Hepatocyte (in vitro differentiated cells): ENCODE results near the gene GALNT15. TPM values are rescaled to one million over a fixed set of nuclear protein-coding genes. Genes with fewer than 3 reads are reported as not detected.

Experiments used
- DNase-seq: peaks from one replicate; pipeline ENCODE4 v3.0.0-alpha.2; 2016; ENCODE audit warnings: low spot score
- H2AFZ ChIP-seq: fragments of 200-600 bp; sonication (generic); 2 replicates; pipeline ENCODE4 v1.6.0; 2016; ENCODE audit warnings: antibody characterized with exemption, mild to moderate bottlenecking
- H3K27ac ChIP-seq: fragments of 200-600 bp; sonication (generic); 2 replicates; pipeline ENCODE4 v1.5.1; 2016; ENCODE audit warnings: mild to moderate bottlenecking
- H3K27me3 ChIP-seq: fragments of 200-600 bp; sonication (generic); 2 replicates; pipeline ENCODE4 v1.6.1; 2016
- H3K36me3 ChIP-seq: fragments of 200-600 bp; sonication (generic); replicated peaks from 2 replicates; pipeline ENCODE4 v1.5.1; 2016; ENCODE audit warnings: low read depth; ENCODE audit not compliant: insufficient read depth
- H3K4me1 ChIP-seq: fragments of 200-600 bp; sonication (generic); 2 replicates; pipeline ENCODE4 v1.5.1; 2016; ENCODE audit warnings: mild to moderate bottlenecking, moderate library complexity; ENCODE audit not compliant: insufficient read depth
- H3K4me2 ChIP-seq: fragments of 200-600 bp; sonication (generic); 2 replicates; pipeline ENCODE4 v1.6.0; 2016
- H3K4me3 ChIP-seq: fragments of 200-600 bp; sonication (generic); 2 replicates; pipeline ENCODE4 v1.5.1; 2016; ENCODE audit warnings: mild to moderate bottlenecking
- H3K79me2 ChIP-seq: fragments of 200-600 bp; sonication (generic); 2 replicates; pipeline ENCODE4 v1.6.0; 2017; ENCODE audit warnings: mild to moderate bottlenecking
- H3K9me2 ChIP-seq: fragments of 200-600 bp; sonication (generic); replicated peaks from 2 replicates; pipeline ENCODE4 v1.6.0; 2017; ENCODE audit warnings: mild to moderate bottlenecking; ENCODE audit not compliant: insufficient read depth
- H3K9me3 ChIP-seq: fragments of 200-600 bp; sonication (generic); 2 replicates; pipeline ENCODE4 v1.5.1; 2016; ENCODE audit warnings: low read depth, mild to moderate bottlenecking
- H4K20me1 ChIP-seq: fragments of 200-600 bp; sonication (generic); 2 replicates; pipeline ENCODE4 v1.6.0; 2016; ENCODE audit warnings: mild to moderate bottlenecking; ENCODE audit not compliant: insufficient read depth, poor library complexity, severe bottlenecking
- CTCF ChIP-seq: fragments of 200-600 bp; sonication (generic); IDR thresholded peaks from 2 replicates; pipeline ENCODE4 v1.5.1; 2016; ENCODE audit warnings: antibody characterized with exemption, mild to moderate bottlenecking; ENCODE audit not compliant: poor library complexity
- EZH2 ChIP-seq: fragments of 200-600 bp; sonication (generic); IDR thresholded peaks from 2 replicates; pipeline ENCODE4 v1.6.1; 2016; ENCODE audit warnings: antibody characterized with exemption, mild to moderate bottlenecking, borderline replicate concordance
- EZH2phosphoT487 ChIP-seq: fragments of 200-600 bp; sonication (generic); IDR thresholded peaks from one replicate; pipeline ENCODE4 v1.6.1; 2018; ENCODE audit warnings: antibody characterized with exemption, mild to moderate bottlenecking, low read depth, moderate library complexity; ENCODE audit not compliant: unreplicated experiment, severe bottlenecking
- WGBS: methylation state at CpG from one replicate; pipeline ENCODE4 v1.1.6; 2016; ENCODE audit warnings: low lambda C conversion rate; ENCODE audit errors: missing lambda C conversion rate; 5-methylcytosine and 5-hydroxymethylcytosine counted together
- polyA plus RNA-seq: library from polyadenylated mRNA; unstranded; fragments of >200 nt; fragmentation: Nextera tagmentation; extraction: Ambion mirVana; gene quantifications from 2 replicates; pipeline ENCODE4 v1.2.1, GENCODE V29; 2016
- total RNA-seq: library from RNA; depleted of rRNA; stranded (reverse); fragments of >200 nt; gene quantifications from 2 replicates; pipeline ENCODE4 v1.2.3, GENCODE V29; 2014

The GALNT15 gene
- total and polyA plus RNA-seq, 2 experiments from 2014 or later, result 1.1 to 1.4 TPM

GRCh38 chr3:16179771-16180736 lies 5.6 kb downstream of the GALNT15 start:
- Histone ChIP-seq H3K9me2 (no peaks in the 10 kb centered on the region), H3K27ac (no peak overlapping the region), H3K4me1 (no peaks in the 10 kb centered on the region), H3K27me3 (peaks cover 8% of the 10 kb centered on the region), H3K79me2 (no peaks in the 10 kb centered on the region), H3K4me2 (no peak overlapping the region), H3K9me3 (no peaks in the 10 kb centered on the region), H4K20me1 (no peaks in the 10 kb centered on the region), H3K4me3 (no peak overlapping the region), H2AFZ (no peak overlapping the region), H3K36me3 (no peaks in the 10 kb centered on the region)
- TF ChIP-seq EZH2phosphoT487 (no peak), CTCF (no peak), EZH2 (no peak)
- no peak for DNase-seq
- 71% methylated on average over 15 of the region's 15 CpGs for WGBS

GRCh38 chr3:16180737-16181134 lies 6.3 kb downstream of the GALNT15 start:
- Histone ChIP-seq H3K4me3 (no peak overlapping the region), H3K36me3 (no peaks in the 10 kb centered on the region), H3K27ac (no peak overlapping the region), H2AFZ (no peak overlapping the region), H3K4me2 (no peak overlapping the region), H3K79me2 (no peaks in the 10 kb centered on the region), H3K27me3 (peaks cover under 1% of the 10 kb centered on the region), H3K9me3 (no peaks in the 10 kb centered on the region), H4K20me1 (no peaks in the 10 kb centered on the region), H3K4me1 (no peaks in the 10 kb centered on the region), H3K9me2 (no peaks in the 10 kb centered on the region)
- 96% methylated on average over 3 of the region's 3 CpGs for WGBS
- no peak for TF ChIP-seq EZH2
- no peak for TF ChIP-seq CTCF
- no peak for TF ChIP-seq EZH2phosphoT487
- DNase-seq, result no peak

- Histone ChIP-seq H3K36me3 (no peaks in the 10 kb centered on the region), H3K27me3 (no peaks in the 10 kb centered on the region), H3K9me3 (no peaks in the 10 kb centered on the region), H4K20me1 (no peaks in the 10 kb centered on the region), H3K27ac (no peak overlapping the region), H3K4me2 (no peak overlapping the region), H3K4me1 (no peaks in the 10 kb centered on the region), H2AFZ (no peak overlapping the region), H3K79me2 (no peaks in the 10 kb centered on the region), H3K4me3 (no peak overlapping the region), H3K9me2 (no peaks in the 10 kb centered on the region)
- WGBS, result 79% methylated on average over 6 of the region's 6 CpGs
- no peak for DNase-seq
- no peak for TF ChIP-seq EZH2
- TF ChIP-seq CTCF, result no peak
- TF ChIP-seq EZH2phosphoT487, result no peak
Measured at GRCh38 chr3:16181361-16181760, 6.9 kb downstream of the GALNT15 start.
